ENCODE measurements around the gene RCOR1. TPM values are rescaled to one million over a fixed set of nuclear protein-coding genes. Genes with fewer than 3 reads are reported as not detected.

The RCOR1 gene
- total and polyA plus RNA-seq, 2 of the 4 experiments (the other 2 are of a cell fraction): 9.0 to 11.2 TPM

- TF ChIP-seq BHLHE40 (IDR thresholded peaks at IDR 0.05; ENCODE audit: low read depth, low read length): no peak
Observed at GRCh38 chr14:102770147-102771123, 178.0 kb downstream of the RCOR1 start (continued).

- WGBS, 2 experiments (ENCODE audit: extremely low coverage in 2 of 2, insufficient read length in 1 of 2): 87% methylated on average over 4 of the region's 9 CpGs; no CpG with 5 or more reads in 1 of the 2 experiments
- no peak overlapping the region for H3K23ac ChIP-seq (ENCODE audit: low read depth, low read length)
- no peak overlapping the region for H3K4ac ChIP-seq (ENCODE audit: low read depth, low read length)
- POLR2A ChIA-PET (ENCODE audit: unreplicated experiment): no interaction called here
- H3K56ac ChIP-seq (ENCODE audit: extremely low read depth, insufficient read depth, low read length): no peak overlapping the region
- H2BK120ac ChIP-seq (ENCODE audit: low read depth, low read length): no peak overlapping the region
- no peak overlapping the region for H3K4me2 ChIP-seq (ENCODE audit: low read depth, low read length)
- CTCF ChIA-PET: no interaction called here
- H4K20me1 ChIP-seq (ENCODE audit: insufficient read depth, low read length): no peaks in the 10 kb centered on the region
- peaks cover 6% of the 10 kb centered on the region; the same call in 1 of the 2 replicates for H3K9me1 ChIP-seq (ENCODE audit: insufficient read depth, low read length)
- no peak overlapping the region for H2AK5ac ChIP-seq (ENCODE audit: low read depth, low read length)
- H3K14ac ChIP-seq (replicated peaks; ENCODE audit: low read depth, low read length): no peak overlapping the region
- no peak overlapping the region for H4K8ac ChIP-seq (ENCODE audit: low read depth in 2 of 2, low read length in 2 of 2)
- H3K36me3 ChIP-seq (ENCODE audit: control insufficient read depth, insufficient read depth, low read length): no peaks in the 10 kb centered on the region
- no peak overlapping the region for H2AFZ ChIP-seq (replicated peaks; ENCODE audit: low read length, poor library complexity)
- peaks cover 16% of the 10 kb centered on the region for H3K27me3 ChIP-seq (ENCODE audit: control insufficient read depth, insufficient read depth, low read length)
- no peak overlapping the region for H3K27ac ChIP-seq (ENCODE audit: insufficient read depth, low read length)
- H3K18ac ChIP-seq (ENCODE audit: low read depth, low read length): no peak overlapping the region
- H3K4me1 ChIP-seq (ENCODE audit: control insufficient read depth, insufficient read depth, low read length): no peaks in the 10 kb centered on the region
- no peak overlapping the region for H4K91ac ChIP-seq (ENCODE audit: insufficient read depth, low read depth, low read length)
- no peak overlapping the region for H2BK15ac ChIP-seq (ENCODE audit: low read depth, low read length)
- H3K9ac ChIP-seq (ENCODE audit: low read depth, low read length): no peak overlapping the region
- no peak overlapping the region for H2BK20ac ChIP-seq (ENCODE audit: low read depth, low read length)
- dilution Hi-C loops (cut with HindIII; ENCODE audit: low sequenced_read_pairs, unreplicated experiment): no loop called here
- no peaks in the 10 kb centered on the region for H3K9me3 ChIP-seq (ENCODE audit: control insufficient read depth, insufficient read depth, low read length)
- H3K79me1 ChIP-seq (ENCODE audit: low read depth in 1 of 2, low read length in 2 of 2): 0 out of 4 replicates have a peak, but pooled peaks cover 0 to 4% of the 10 kb centered on the region in 2 experiments
- no peak overlapping the region for H2AK9ac ChIP-seq (replicated peaks; ENCODE audit: low read depth, low read length, poor library complexity)
- BruUV-seq (replicated peaks): no TSS peak
- ATAC-seq (ENCODE audit: low read depth): no peak
- no peak overlapping the region for H4K5ac ChIP-seq (ENCODE audit: low read depth, low read length)
- no peak overlapping the region for H2BK5ac ChIP-seq (ENCODE audit: low read depth, low read length, poor library complexity, severe bottlenecking)
- intact Hi-C loops (cut with micrococcal nuclease): loop anchor here (10.0 kb wide), 1 partner anchor 176 kb away; the partner anchor contains the start of gene RCOR1
- H3K4me3 ChIP-seq (ENCODE audit: insufficient read depth, low read depth, low read length): no peak overlapping the region
- in situ Hi-C loops (cut with MboI; ENCODE audit: low sequenced_read_pairs): loop anchor here (10.0 kb wide), 1 partner anchor 144 kb away; no protein-coding TSS in a partner anchor
- no peak for DNase-seq
- TF ChIP-seq ELK1 (IDR thresholded peaks at IDR 0.05; ENCODE audit: borderline replicate concordance, low read depth, low read length): no peak
- no peak for TF ChIP-seq CHD1 (IDR thresholded peaks at IDR 0.05; ENCODE audit: low read depth, low read length)
- no peak for TF ChIP-seq MAZ (IDR thresholded peaks at IDR 0.05; ENCODE audit: borderline replicate concordance, low read depth, low read length)
- no peak for TF ChIP-seq RFX5 (IDR thresholded peaks at IDR 0.05; ENCODE audit: low read depth, low read length)
- TF ChIP-seq SMC3 (IDR thresholded peaks at IDR 0.05; ENCODE audit: low read depth, low read length): no peak
- no peak for TF ChIP-seq USF2 (IDR thresholded peaks at IDR 0.05; ENCODE audit: low read depth, low read length)
- TF ChIP-seq CTCF (conservative IDR thresholded peaks at IDR 0.05; ENCODE audit: low read depth, low read length): no peak
- no peak for TF ChIP-seq RAD21 (IDR thresholded peaks at IDR 0.05; ENCODE audit: low read length)
- TF ChIP-seq FOS (IDR thresholded peaks at IDR 0.05; ENCODE audit: low read depth, low read length): no peak
- no peak for TF ChIP-seq NFE2L2 (IDR thresholded peaks at IDR 0.05; ENCODE audit: low read depth, low read length)
Observed at GRCh38 chr14:102771144-102771543, 178.7 kb downstream of the RCOR1 start.
